ENCODE results near the gene OTOF.

The OTOF gene

DNA sequence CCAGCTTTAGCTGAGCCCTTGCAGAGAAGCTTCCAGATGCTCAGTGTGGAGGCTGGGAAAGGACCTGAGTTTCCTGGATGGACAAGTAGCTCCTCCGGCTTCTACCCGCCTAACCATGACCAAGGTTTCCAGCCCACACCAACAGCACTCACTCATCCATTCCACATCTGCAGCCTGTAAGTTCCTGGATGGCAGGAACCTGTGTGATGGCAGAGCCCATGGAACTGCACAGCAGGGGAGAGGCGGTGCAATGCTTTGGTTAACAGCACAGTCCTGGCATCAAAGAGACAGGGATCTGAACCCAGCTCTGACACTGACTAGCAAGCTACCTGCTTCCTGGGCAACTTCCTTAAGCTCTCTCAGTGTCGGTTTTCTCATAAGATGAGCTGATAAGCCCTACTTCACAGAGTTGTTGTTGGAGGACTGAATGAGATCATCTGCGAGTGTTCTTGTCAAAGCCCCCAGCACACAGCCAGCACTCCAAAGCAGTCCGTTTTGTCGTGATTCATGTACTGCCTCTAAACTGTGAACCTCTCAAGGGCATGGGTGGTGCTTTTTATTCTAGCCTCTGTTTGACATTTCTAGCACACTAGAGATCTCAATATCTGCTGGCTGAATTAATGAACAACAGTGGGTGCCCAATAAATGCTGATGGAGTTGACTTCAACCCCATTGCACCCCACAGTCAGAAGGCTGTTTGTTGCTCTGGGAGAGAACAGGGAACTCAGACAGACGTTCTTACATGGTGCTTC, 41.6 kb upstream of the OTOF start:
- H3K36me3 ChIP-seq (ENCODE audit: control insufficient read depth, insufficient read depth, low read length), result no peaks in the 10 kb centered on the region
- no peak overlapping the region for H3K27ac ChIP-seq
- no peaks in the 10 kb centered on the region for H3K79me2 ChIP-seq
- no peak overlapping the region for H2AFZ ChIP-seq
- H3K4me1 ChIP-seq, result no peaks in the 10 kb centered on the region
- H3K27me3 ChIP-seq (ENCODE audit: control insufficient read depth, insufficient read depth, low read length), result no peaks in the 10 kb centered on the region
- no peak overlapping the region for H3K4me3 ChIP-seq (ENCODE audit: low read depth, low read length)
- H3K4me2 ChIP-seq (ENCODE audit: low read length), result no peak overlapping the region
- no peak overlapping the region for H3K9ac ChIP-seq
- TF ChIP-seq, protein P1, sequence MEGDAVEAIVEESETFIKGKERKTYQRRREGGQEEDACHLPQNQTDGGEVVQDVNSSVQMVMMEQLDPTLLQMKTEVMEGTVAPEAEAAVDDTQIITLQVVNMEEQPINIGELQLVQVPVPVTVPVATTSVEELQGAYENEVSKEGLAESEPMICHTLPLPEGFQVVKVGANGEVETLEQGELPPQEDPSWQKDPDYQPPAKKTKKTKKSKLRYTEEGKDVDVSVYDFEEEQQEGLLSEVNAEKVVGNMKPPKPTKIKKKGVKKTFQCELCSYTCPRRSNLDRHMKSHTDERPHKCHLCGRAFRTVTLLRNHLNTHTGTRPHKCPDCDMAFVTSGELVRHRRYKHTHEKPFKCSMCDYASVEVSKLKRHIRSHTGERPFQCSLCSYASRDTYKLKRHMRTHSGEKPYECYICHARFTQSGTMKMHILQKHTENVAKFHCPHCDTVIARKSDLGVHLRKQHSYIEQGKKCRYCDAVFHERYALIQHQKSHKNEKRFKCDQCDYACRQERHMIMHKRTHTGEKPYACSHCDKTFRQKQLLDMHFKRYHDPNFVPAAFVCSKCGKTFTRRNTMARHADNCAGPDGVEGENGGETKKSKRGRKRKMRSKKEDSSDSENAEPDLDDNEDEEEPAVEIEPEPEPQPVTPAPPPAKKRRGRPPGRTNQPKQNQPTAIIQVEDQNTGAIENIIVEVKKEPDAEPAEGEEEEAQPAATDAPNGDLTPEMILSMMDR (IDR thresholded peaks at IDR 0.05), result no peak
- no peaks in the 10 kb centered on the region for H3K9me3 ChIP-seq (ENCODE audit: control insufficient read depth, low read length)

DNA sequence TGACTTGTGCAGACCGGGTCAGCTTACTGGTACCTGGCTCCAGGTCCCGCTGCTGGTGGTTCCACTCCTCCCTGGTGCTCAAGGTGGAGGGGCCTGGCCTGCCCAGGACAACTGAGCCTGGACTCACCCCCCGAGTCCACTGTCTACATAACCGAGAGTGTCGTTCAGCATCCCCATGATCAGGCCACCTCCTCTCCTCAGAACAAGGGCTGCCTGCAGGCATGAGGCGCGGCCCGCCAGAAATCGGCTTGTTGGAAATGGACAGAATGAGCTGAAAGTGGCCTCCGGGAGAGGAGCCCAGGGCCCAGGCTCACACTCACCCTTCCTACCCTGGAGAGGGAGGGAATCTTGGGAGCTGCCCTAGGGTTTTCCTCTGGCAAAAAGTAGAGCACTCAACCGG, 38.9 kb upstream of the OTOF start:
- H3K36me3 ChIP-seq (ENCODE audit: control insufficient read depth, insufficient read depth, low read length), result no peaks in the 10 kb centered on the region
- H3K9ac ChIP-seq, result no peak overlapping the region
- H2AFZ ChIP-seq, result no peak overlapping the region
- H3K4me2 ChIP-seq (ENCODE audit: low read length), result no peak overlapping the region
- no peak overlapping the region for H3K27ac ChIP-seq
- H3K79me2 ChIP-seq, result no peaks in the 10 kb centered on the region
- H3K27me3 ChIP-seq (ENCODE audit: control insufficient read depth, insufficient read depth, low read length), result no peaks in the 10 kb centered on the region
- TF ChIP-seq, protein P1 (IDR thresholded peaks at IDR 0.05), result no peak
- H3K4me1 ChIP-seq, result no peaks in the 10 kb centered on the region
- H3K4me3 ChIP-seq (ENCODE audit: low read depth, low read length), result no peak overlapping the region
- no peaks in the 10 kb centered on the region for H3K9me3 ChIP-seq (ENCODE audit: control insufficient read depth, low read length)

DNA sequence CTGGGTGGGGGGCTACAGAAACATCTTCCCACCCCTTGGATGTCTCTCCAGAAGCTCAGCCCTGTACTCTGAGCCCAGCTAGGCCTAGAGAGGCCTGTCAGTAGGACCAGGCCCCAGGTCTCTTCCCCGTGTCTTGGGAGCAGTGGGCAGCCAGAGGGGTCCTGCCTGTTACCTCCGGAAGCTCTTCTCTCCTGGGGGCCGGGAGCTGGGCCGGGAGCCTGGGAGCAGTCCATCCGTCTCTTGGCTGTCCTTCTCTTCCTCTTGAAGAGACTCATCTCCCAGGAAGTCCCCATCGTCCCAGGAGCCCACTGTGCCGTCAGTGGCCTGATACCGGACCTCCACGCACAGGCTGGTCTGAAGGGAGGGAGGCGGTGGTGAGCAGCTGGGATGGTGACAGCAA, 38.3 kb upstream of the OTOF start:
- Histone ChIP-seq H3K9ac (no peak overlapping the region), H3K36me3 (ENCODE audit: control insufficient read depth, insufficient read depth, low read length) (no peaks in the 10 kb centered on the region), H3K4me2 (ENCODE audit: low read length) (no peak overlapping the region), H3K4me3 (ENCODE audit: low read depth, low read length) (no peak overlapping the region), H3K79me2 (no peaks in the 10 kb centered on the region), H3K27ac (no peak overlapping the region), H3K27me3 (ENCODE audit: control insufficient read depth, insufficient read depth, low read length) (no peaks in the 10 kb centered on the region), H3K9me3 (ENCODE audit: control insufficient read depth, low read length) (no peaks in the 10 kb centered on the region), H2AFZ (no peak overlapping the region), H3K4me1 (no peaks in the 10 kb centered on the region)
- TF ChIP-seq, protein P1 (IDR thresholded peaks at IDR 0.05), result no peak

DNA sequence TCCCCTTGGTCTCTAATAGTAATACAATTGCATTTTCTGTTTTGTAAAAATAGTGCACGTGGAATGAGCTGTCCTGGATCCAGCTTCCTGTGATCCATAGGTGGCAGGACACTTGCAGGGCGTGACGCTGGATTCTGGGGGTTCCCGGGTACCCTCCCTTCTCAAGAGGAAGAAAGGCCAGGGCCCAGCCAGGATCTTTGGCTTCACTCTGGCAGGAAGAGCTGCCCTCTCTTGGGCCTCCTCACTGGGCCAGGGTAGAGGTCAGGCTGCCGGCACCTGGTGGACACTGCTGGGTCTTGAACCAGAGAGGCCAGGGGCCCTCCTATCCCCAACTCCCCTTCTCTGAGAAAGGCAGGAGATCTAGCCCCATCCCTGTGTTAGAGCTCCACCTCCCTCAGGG, 37.8 kb upstream of the OTOF start:
- no peaks in the 10 kb centered on the region for H3K9me3 ChIP-seq (ENCODE audit: control insufficient read depth, low read length)

More for the DNA sequence above, 37.8 kb upstream of the OTOF start:
- H3K36me3 ChIP-seq (ENCODE audit: control insufficient read depth, insufficient read depth, low read length), result no peaks in the 10 kb centered on the region
- H3K4me3 ChIP-seq (ENCODE audit: low read depth, low read length), result no peak overlapping the region
- H3K27ac ChIP-seq, result no peak overlapping the region
- H2AFZ ChIP-seq, result no peak overlapping the region
- H3K9ac ChIP-seq, result no peak overlapping the region
- no peaks in the 10 kb centered on the region for H3K4me1 ChIP-seq
- no peak overlapping the region for H3K4me2 ChIP-seq (ENCODE audit: low read length)
- TF ChIP-seq, protein P1 (IDR thresholded peaks at IDR 0.05), result no peak
- no peaks in the 10 kb centered on the region for H3K79me2 ChIP-seq
- H3K27me3 ChIP-seq (ENCODE audit: control insufficient read depth, insufficient read depth, low read length), result no peaks in the 10 kb centered on the region
